ENCODE measurements around the gene ZACN.

The ZACN gene

GRCh38 chr17:76083536-76084182 is 4.7 kb downstream of the ZACN start:
- DNase-seq, result no peak

GRCh38 chr17:76085066-76085730 is 6.2 kb downstream of the ZACN start:
- no peak for DNase-seq

GRCh38 chr17:76085731-76086366 is 6.9 kb downstream of the ZACN start:
- DNase-seq, result no peak

GRCh38 chr17:76086384-76086783 is 7.4 kb downstream of the ZACN start:
- DNase-seq, result no peak

GRCh38 chr17:76087531-76087930 is 8.5 kb downstream of the ZACN start:
- DNase-seq, result no peak

GRCh38 chr17:76088041-76088867 is 9.3 kb downstream of the ZACN start:
- DNase-seq, result no peak

- DNase-seq, result no peak
Measured at GRCh38 chr17:76088868-76089576, 10.0 kb downstream of the ZACN start.

GRCh38 chr17:76089680-76090516 is 10.9 kb downstream of the ZACN start:
- no peak for DNase-seq

- DNase-seq, result no peak
Measured at GRCh38 chr17:76090517-76091129, 11.6 kb downstream of the ZACN start.

- DNase-seq, result no peak
Measured at GRCh38 chr17:76091526-76092286, 12.7 kb downstream of the ZACN start.

- DNase-seq, result no peak
Measured at GRCh38 chr17:76092526-76093413, 13.8 kb downstream of the ZACN start.

GRCh38 chr17:76094046-76094445 is 15.1 kb downstream of the ZACN start:
- DNase-seq, result no peak

- no peak for DNase-seq
Measured at GRCh38 chr17:76095943-76096342, 17.0 kb downstream of the ZACN start.

- DNase-seq, result no peak
Measured at GRCh38 chr17:76097716-76098295, 18.8 kb downstream of the ZACN start.

- no peak for DNase-seq
Measured at GRCh38 chr17:76102944-76103273, 23.9 kb downstream of the ZACN start.

- DNase-seq, result peak in 1 of 2 experiments; percentile 51
Measured at GRCh38 chr17:76103274-76104139, 24.5 kb downstream of the ZACN start, which contains the start of gene EXOC7. Gene EXOC7 (minus strand): TSS chr17:76103787. CDS start chr17:76103692, 95 bp downstream.

- DNase-seq, result no peak
Measured at GRCh38 chr17:76104140-76104895, 25.3 kb downstream of the ZACN start.

Data from cerebellar nuclear complex (tissue), 1 donor.